ENCODE data around the gene SETD2.

GRCh38 chr3:46979958-46980497 lies 183.9 kb downstream of the SETD2 start:
- TF ChIP-seq POLR2A (IDR thresholded peaks at IDR 0.05; ENCODE audit: low read length), result no peak
- no peak for TF ChIP-seq GATA1 (IDR thresholded peaks at IDR 0.05; ENCODE audit: low read depth, low read length)
